ENCODE results near the gene ZNF75A. TPM values are rescaled to one million over a fixed set of nuclear protein-coding genes. Genes with fewer than 3 reads are reported as not detected.

Gene ZNF75A
- total RNA-seq, 1 donor from 2014 or later = 57.4 TPM

GRCh38 chr16:3356118-3356517 is 50.8 kb downstream of the ZNF75A start:
- Mint-ChIP-seq H3K36me3 (ENCODE audit: insufficient read depth) (peaks cover 2% of the 10 kb centered on the region), H3K9me3 (ENCODE audit: low read depth) (peaks cover 22% of the 10 kb centered on the region), H3K4me3 (ENCODE audit: low read depth) (no peak overlapping the region), H3K27ac (no peak overlapping the region), H3K27me3 (peaks cover 14% of the 10 kb centered on the region), H3K4me1 (ENCODE audit: low read depth) (no peaks in the 10 kb centered on the region)
- TF ChIP-seq CTCF (IDR thresholded peaks at IDR 0.05; ENCODE audit: unreplicated experiment) = no peak
- no peak for DNase-seq (ENCODE audit: low spot score, unreplicated experiment)

GRCh38 chr16:3358871-3359270 is 53.6 kb downstream of the ZNF75A start:
- no peak for TF ChIP-seq CTCF (IDR thresholded peaks at IDR 0.05; ENCODE audit: unreplicated experiment)
- Mint-ChIP-seq H3K4me3 (ENCODE audit: low read depth) (no peak overlapping the region), H3K36me3 (ENCODE audit: insufficient read depth) (peaks cover 2% of the 10 kb centered on the region), H3K4me1 (ENCODE audit: low read depth) (no peaks in the 10 kb centered on the region), H3K9me3 (ENCODE audit: low read depth) (peaks cover 25% of the 10 kb centered on the region), H3K27me3 (peaks cover 14% of the 10 kb centered on the region), H3K27ac (no peak overlapping the region)
- DNase-seq (ENCODE audit: low spot score, unreplicated experiment) = no peak

- peaks cover 17% of the 10 kb centered on the region for H3K9me3 Mint-ChIP-seq (ENCODE audit: low read depth)
- no peak overlapping the region for H3K27ac Mint-ChIP-seq
- no peaks in the 10 kb centered on the region for H3K4me1 Mint-ChIP-seq (ENCODE audit: low read depth)
- TF ChIP-seq CTCF (IDR thresholded peaks at IDR 0.05; ENCODE audit: unreplicated experiment) = no peak
- DNase-seq (ENCODE audit: low spot score, unreplicated experiment) = no peak
- H3K4me3 Mint-ChIP-seq (ENCODE audit: low read depth) = no peak overlapping the region
- no peaks in the 10 kb centered on the region for H3K36me3 Mint-ChIP-seq (ENCODE audit: insufficient read depth)
- peaks cover 10% of the 10 kb centered on the region for H3K27me3 Mint-ChIP-seq
These were observed 57.6 kb downstream of the ZNF75A start for GRCh38 chr16:3362931-3363330.

GRCh38 chr16:3363793-3364192 is 58.5 kb downstream of the ZNF75A start:
- no peaks in the 10 kb centered on the region for H3K4me1 Mint-ChIP-seq (ENCODE audit: low read depth)
- no peak for DNase-seq (ENCODE audit: low spot score, unreplicated experiment)
- peaks cover 17% of the 10 kb centered on the region for H3K9me3 Mint-ChIP-seq (ENCODE audit: low read depth)
- H3K36me3 Mint-ChIP-seq (ENCODE audit: insufficient read depth) = no peaks in the 10 kb centered on the region
- no peak overlapping the region for H3K27ac Mint-ChIP-seq
- H3K4me3 Mint-ChIP-seq (ENCODE audit: low read depth) = no peak overlapping the region
- peaks cover 10% of the 10 kb centered on the region for H3K27me3 Mint-ChIP-seq
- no peak for TF ChIP-seq CTCF (IDR thresholded peaks at IDR 0.05; ENCODE audit: unreplicated experiment)

GRCh38 chr16:3364774-3365427 is 59.6 kb downstream of the ZNF75A start:
- Mint-ChIP-seq H3K27ac (no peak overlapping the region), H3K4me1 (ENCODE audit: low read depth) (no peaks in the 10 kb centered on the region)

More at GRCh38 chr16:3364774-3365427, 59.6 kb downstream of the ZNF75A start:
- H3K9me3 Mint-ChIP-seq (ENCODE audit: low read depth) = peaks cover 14% of the 10 kb centered on the region
- peaks cover 8% of the 10 kb centered on the region for H3K27me3 Mint-ChIP-seq
- H3K4me3 Mint-ChIP-seq (ENCODE audit: low read depth) = no peak overlapping the region
- no peaks in the 10 kb centered on the region for H3K36me3 Mint-ChIP-seq (ENCODE audit: insufficient read depth)
- TF ChIP-seq CTCF (IDR thresholded peaks at IDR 0.05; ENCODE audit: unreplicated experiment) = no peak
- DNase-seq (ENCODE audit: low spot score, unreplicated experiment) = no peak

Other genes starting within 250 kb of the ZNF75A start
- 2.9 and 4.6 TPM in 2 replicates for gene IL32, start 239.9 kb upstream of the ZNF75A start, total RNA-seq
- gene ZSCAN10, start 206.2 kb upstream of the ZNF75A start, total RNA-seq = 0.33 and 0.34 TPM in 2 replicates
- 23.3 and 23.9 TPM in 2 replicates for gene ZNF205, start 192.9 kb upstream of the ZNF75A start, total RNA-seq
- gene ZNF213, start 170.5 kb upstream of the ZNF75A start, total RNA-seq = 13.1 and 13.4 TPM in 2 replicates
- not detected in 2 replicates for gene OR1F1, start 117.3 kb upstream of the ZNF75A start, total RNA-seq
- 11.2 and 11.9 TPM in 2 replicates for gene ZNF200, start 70.3 kb upstream of the ZNF75A start, total RNA-seq
- not detected in 2 replicates for gene MEFV, start 48.9 kb upstream of the ZNF75A start, total RNA-seq
- gene ZNF263, start 22.0 kb upstream of the ZNF75A start, total RNA-seq = 29.4 and 33.8 TPM in 2 replicates
- 5.4 and 5.8 TPM in 2 replicates for gene TIGD7, start 67 bp upstream of the ZNF75A start, total RNA-seq
- 0.19 TPM in 1 of 2 replicates, not detected in the other for gene OR2C1, start 50.4 kb downstream of the ZNF75A start, total RNA-seq
- gene ZSCAN32, start 95.5 kb downstream of the ZNF75A start, total RNA-seq = 19.1 and 21.3 TPM in 2 replicates
- 13.5 and 13.6 TPM in 2 replicates for gene ZNF174, start 95.7 kb downstream of the ZNF75A start, total RNA-seq
- 2.0 and 2.2 TPM in 2 replicates for gene ZNF597, start 138.0 kb downstream of the ZNF75A start, total RNA-seq
- 66.8 and 71.3 TPM in 2 replicates for gene NAA60, start 138.2 kb downstream of the ZNF75A start, total RNA-seq
- not detected in 2 replicates for gene C16orf90, start 190.0 kb downstream of the ZNF75A start, total RNA-seq
- gene CLUAP1, start 195.5 kb downstream of the ZNF75A start, total RNA-seq = 38.7 and 42.4 TPM in 2 replicates